ENCODE results near the gene TMEM92.
"Not testable (repeated sequence)": the region's sequence is repeated elsewhere in the genome, so short reads cannot be mapped to it uniquely, and the experiment has no call there.

TMEM92 gene

DNA sequence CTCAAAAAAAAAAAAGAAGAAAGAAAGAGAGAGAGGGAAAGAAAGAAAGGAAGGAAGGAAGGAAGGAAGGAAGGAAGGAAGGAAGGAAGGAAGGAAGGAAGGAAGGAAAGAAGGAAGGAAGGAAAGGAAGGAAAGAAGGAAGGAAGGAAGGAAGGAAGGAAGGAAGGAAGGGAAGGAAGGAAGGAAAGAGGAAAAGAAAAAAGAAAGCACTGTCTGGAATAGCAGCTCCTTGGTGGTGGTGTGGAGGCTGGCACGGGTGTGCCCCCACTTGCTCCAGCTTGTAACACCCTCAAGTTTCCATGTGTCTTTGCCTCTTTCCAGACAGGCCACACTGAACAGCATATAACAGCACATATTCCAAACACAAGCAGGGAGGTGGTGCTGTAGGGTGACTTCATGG lies 26.6 kb downstream of the TMEM92 start:
- H3K36me3 Mint-ChIP-seq, H3K27me3 Mint-ChIP-seq, H3K4me1 Mint-ChIP-seq, H3K4me3 Mint-ChIP-seq, H3K9me3 Mint-ChIP-seq, H3K27ac Mint-ChIP-seq: not testable (repeated sequence)

DNA sequence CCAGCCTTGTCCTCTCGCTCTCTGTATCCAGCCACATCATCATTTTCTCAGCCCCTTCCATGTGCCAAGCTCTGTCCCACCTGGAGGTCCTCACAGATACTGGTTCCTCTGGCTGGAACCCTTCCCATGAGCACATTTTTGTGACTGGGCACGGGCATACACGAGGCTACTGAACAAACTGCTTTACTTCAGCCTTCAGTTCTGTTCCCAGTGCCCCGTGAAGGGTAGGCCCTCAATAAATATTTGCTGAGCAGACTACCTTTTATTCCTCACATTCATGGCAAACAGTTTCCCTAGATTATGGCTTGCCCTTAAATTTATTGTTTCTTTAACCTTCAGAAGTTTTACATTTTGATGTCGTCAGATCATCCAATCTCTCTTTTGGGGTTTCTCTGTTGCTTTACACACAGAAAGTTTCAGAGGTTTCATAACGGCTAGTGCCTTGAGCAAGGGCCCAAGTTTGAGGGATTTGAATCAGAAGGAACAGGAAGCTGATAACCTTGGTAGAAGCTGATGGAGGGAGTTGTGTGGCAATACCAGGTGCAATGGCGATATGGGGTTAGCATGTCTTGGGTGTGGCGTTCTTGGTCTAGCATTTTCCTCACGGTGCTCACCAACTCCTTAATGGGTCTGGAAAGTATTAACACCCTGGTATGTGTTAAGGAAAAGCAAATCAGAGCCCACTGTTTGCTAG lies 27.8 kb downstream of the TMEM92 start:
- H3K9me3 Mint-ChIP-seq, result no peaks in the 10 kb centered on the region
- no peaks in the 10 kb centered on the region for H3K36me3 Mint-ChIP-seq
- no peak overlapping the region for H3K4me3 Mint-ChIP-seq
- no peaks in the 10 kb centered on the region for H3K4me1 Mint-ChIP-seq
- peaks cover 3% of the 10 kb centered on the region for H3K27me3 Mint-ChIP-seq
- H3K27ac Mint-ChIP-seq, result no peak overlapping the region

DNA sequence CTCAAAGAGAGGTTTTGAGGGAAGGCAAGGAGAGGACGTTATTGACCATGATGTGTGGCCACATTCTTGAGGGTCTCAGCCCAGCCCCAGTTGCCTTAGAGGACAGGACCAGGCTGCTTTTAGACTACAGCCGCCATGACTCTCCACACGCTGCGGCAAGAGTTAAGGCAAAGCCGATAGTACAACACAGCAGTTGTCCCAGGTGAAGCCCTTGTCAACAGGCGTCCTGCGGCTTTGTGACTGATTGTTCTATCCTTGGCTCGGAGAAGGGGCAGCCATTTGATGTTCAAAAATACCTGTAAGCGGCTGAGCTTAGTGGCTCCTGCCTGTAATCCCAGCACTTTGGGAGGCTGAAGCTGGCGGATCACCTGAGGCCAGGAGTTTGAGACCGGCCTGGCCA lies 28.8 kb downstream of the TMEM92 start:
- no peaks in the 10 kb centered on the region for H3K36me3 Mint-ChIP-seq
- H3K27ac Mint-ChIP-seq, result no peak overlapping the region
- H3K4me3 Mint-ChIP-seq, result no peak overlapping the region
- no peaks in the 10 kb centered on the region for H3K4me1 Mint-ChIP-seq
- H3K27me3 Mint-ChIP-seq, result peaks cover 2% of the 10 kb centered on the region
- no peaks in the 10 kb centered on the region for H3K9me3 Mint-ChIP-seq

DNA sequence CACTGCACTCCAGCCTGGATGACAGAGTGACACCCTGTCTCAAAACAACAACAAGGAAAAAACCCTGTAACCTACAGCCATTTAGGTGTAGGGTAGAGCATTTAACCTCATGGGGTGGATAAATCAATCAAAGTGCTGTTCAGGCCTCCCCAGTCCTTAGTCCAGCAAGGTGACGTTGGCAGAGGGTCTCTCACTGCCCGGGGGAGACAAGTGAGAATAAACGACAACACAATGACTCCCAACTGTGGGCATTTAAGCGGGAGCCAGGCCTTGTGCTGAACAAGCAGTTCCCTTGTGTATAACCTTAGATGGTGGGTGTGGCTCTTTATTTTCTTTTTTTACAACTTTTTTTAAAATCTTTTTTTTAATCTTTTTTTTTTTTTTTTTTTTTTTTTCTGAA lies 29.3 kb downstream of the TMEM92 start:
- peaks cover 2% of the 10 kb centered on the region for H3K27me3 Mint-ChIP-seq
- no peaks in the 10 kb centered on the region for H3K4me1 Mint-ChIP-seq
- no peaks in the 10 kb centered on the region for H3K36me3 Mint-ChIP-seq
- H3K9me3 Mint-ChIP-seq, result no peaks in the 10 kb centered on the region
- H3K4me3 Mint-ChIP-seq, result no peak overlapping the region
- H3K27ac Mint-ChIP-seq, result no peak overlapping the region

DNA sequence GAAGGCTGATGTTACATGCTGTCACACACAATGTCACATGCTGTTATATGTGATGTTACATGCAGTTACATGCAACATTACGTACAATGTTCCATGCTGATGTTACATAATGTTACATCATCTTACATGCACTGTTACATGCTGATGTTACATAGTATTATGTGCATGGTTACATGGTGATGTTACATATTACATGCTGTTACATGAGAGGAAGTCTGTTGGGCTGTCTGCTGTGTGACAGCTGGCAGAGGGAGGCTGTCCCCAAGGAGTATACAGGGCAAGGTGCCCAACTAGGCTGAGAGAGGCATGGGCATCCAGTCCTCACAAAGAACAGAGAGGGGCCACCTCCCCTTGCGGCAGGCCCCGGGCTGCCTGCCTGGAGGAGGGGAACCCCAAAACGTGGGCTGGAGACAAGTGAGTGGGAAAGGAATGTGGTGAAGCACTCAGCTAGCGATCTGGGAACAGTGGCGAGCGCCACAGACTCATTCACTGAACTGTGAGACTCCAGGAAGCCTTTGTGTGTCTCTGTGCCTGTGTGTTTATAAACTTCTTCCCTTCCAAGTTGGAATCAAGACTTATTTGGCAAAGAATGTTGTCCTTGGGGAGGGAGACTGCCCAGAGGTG lies 30.6 kb downstream of the TMEM92 start:
- H3K27ac Mint-ChIP-seq, result no peak overlapping the region
- no peak overlapping the region for H3K4me3 Mint-ChIP-seq

DNA sequence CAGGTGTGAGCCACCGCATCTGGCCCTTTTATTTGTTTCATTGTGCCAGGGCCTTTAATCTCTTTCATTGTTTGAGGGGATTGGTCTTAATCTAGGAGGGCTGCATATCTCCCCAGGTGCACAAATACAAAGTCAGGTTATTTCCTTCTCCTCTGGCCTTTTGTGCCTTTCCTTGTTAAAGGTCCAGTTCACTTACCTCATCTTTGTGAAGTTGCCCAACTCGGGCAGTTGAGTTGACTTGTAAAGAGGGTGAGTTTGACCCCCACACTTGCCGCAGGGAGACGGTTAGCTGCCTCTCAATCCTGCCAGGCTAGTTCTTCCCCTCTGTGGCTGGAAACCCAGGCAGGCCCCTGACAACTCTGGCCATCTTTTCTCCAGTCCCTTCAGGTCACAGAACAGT lies 33.4 kb downstream of the TMEM92 start:
- H3K4me3 Mint-ChIP-seq, result no peak overlapping the region
- no peak overlapping the region for H3K27ac Mint-ChIP-seq
- H3K27me3 Mint-ChIP-seq, result peaks cover 2% of the 10 kb centered on the region
- H3K36me3 Mint-ChIP-seq, result no peaks in the 10 kb centered on the region
- no peaks in the 10 kb centered on the region for H3K4me1 Mint-ChIP-seq
- H3K9me3 Mint-ChIP-seq, result no peaks in the 10 kb centered on the region

More for the DNA sequence above, 30.6 kb downstream of the TMEM92 start:
- Mint-ChIP-seq H3K36me3 (no peaks in the 10 kb centered on the region), H3K4me1 (no peaks in the 10 kb centered on the region), H3K9me3 (no peaks in the 10 kb centered on the region), H3K27me3 (peaks cover 2% of the 10 kb centered on the region)

DNA sequence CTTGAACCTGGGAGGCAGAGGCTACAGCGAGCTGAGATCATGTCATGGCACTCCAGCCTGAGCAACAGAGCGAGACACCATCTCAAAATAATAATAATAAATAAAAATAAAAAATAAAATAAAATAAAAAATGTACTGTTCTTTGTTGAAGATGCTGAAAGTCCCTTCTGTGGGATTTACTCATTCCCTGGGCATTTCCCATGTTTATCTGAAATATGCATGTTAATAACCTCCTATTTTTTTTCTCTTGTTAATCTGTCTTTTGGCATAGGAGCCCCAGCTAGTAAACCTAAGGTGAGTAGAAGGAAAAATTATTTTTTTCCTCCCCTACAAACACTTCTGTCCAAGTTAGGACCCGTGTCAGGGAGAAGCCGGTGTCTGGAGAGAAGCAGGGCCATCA lies 34.4 kb downstream of the TMEM92 start:
- Mint-ChIP-seq H3K4me3 (no peak overlapping the region), H3K9me3 (no peaks in the 10 kb centered on the region), H3K36me3 (no peaks in the 10 kb centered on the region), H3K27me3 (peaks cover 5% of the 10 kb centered on the region), H3K27ac (no peak overlapping the region), H3K4me1 (no peaks in the 10 kb centered on the region)

DNA sequence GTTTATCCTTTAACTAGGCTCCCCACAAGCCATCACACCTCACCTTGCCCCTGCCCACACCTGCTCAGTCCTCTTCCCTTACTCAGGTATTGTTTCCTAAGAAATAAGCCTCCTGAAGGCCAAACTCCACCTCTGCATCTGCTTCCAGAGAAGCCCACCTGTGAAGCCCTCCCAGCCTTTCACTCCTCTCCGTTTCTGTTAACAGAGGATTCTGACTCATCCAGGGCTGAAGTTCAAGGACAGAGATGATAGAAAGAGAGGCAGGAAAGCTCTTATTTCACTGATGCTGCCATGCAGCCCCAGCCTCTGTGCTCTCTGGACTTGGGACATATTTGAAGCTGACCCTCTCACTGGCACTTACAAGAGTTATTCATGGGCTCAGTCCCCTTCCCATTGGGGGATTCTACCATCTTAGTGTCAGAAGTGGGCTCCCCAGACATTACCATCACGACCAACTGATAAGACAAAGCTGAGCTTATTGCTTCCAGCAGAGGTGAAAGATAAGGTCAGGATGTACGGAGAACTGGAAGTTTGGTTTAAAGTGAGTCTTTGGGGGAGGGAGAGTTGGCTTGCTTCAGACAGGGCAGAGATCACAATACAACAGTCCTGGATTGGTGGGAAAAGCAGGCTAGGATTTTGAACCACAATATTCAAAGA lies 36.3 kb downstream of the TMEM92 start:
- peaks cover 4% of the 10 kb centered on the region for H3K27me3 Mint-ChIP-seq
- no peaks in the 10 kb centered on the region for H3K36me3 Mint-ChIP-seq
- H3K4me1 Mint-ChIP-seq, result no peaks in the 10 kb centered on the region
- no peak overlapping the region for H3K27ac Mint-ChIP-seq
- H3K4me3 Mint-ChIP-seq, result no peak overlapping the region
- H3K9me3 Mint-ChIP-seq, result no peaks in the 10 kb centered on the region

DNA sequence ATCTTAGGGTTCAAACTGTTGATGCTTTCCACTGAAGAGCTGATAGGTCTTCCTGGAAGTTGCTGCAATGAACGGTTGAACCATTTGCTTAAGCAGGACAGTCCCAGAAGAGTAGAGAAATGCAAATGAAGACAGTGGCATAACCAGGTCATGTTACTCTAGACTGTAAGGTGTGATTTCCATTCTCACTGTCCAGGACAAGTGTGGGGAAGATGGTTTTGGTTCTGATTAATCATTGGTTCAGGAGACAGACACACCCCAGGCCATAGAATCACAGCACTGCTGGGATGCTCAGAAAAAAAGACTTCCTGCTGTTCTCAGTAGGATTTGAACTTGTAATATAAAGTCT lies 36.8 kb downstream of the TMEM92 start:
- H3K9me3 Mint-ChIP-seq, result no peaks in the 10 kb centered on the region
- no peak overlapping the region for H3K4me3 Mint-ChIP-seq
- no peak overlapping the region for H3K27ac Mint-ChIP-seq
- H3K4me1 Mint-ChIP-seq, result no peaks in the 10 kb centered on the region
- no peaks in the 10 kb centered on the region for H3K36me3 Mint-ChIP-seq
- H3K27me3 Mint-ChIP-seq, result peaks cover 4% of the 10 kb centered on the region

DNA sequence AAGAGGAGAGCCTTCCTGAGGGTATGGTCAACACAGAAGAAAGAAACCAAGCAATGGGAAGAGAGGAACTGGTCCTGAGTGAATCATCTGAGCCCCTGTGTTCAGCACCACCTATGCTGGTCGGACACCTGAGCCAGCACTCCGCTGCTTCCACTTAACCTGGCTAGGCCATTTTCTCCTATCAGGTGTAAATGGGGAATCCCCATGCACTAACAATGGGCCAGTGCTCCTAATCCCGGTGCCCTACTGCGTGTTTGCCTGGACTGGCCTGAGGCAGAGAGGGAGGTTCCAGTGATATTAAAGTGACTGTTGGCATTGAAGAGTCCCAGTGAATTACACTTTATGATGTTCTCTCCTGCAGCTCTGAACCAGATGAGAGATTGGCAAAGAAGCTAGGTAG lies 37.2 kb downstream of the TMEM92 start:
- no peaks in the 10 kb centered on the region for H3K36me3 Mint-ChIP-seq
- H3K27me3 Mint-ChIP-seq, result peaks cover 4% of the 10 kb centered on the region
- H3K27ac Mint-ChIP-seq, result no peak overlapping the region
- H3K9me3 Mint-ChIP-seq, result no peaks in the 10 kb centered on the region
- no peak overlapping the region for H3K4me3 Mint-ChIP-seq
- no peaks in the 10 kb centered on the region for H3K4me1 Mint-ChIP-seq

DNA sequence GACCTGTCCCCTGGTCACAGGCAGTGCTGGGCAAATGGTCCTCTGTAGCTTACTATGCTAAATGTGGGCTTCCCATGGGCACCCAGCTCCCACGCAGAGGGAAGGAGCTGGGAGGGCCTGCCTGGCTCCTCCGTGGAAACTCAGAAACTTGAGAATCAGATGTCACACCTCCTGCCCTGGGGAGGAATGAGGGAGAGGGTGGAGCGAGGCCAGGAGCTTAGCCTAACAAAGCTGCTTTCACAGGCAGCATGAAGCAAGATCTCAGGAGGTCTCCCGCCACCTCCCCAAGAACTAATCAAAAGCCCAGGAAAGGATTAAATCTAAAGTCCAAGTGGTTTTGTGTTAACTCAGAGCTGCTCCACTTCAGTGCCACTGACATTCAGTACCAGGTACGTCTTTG lies 38.0 kb downstream of the TMEM92 start:
- Mint-ChIP-seq H3K27me3 (peaks cover 4% of the 10 kb centered on the region), H3K4me1 (no peaks in the 10 kb centered on the region), H3K9me3 (no peaks in the 10 kb centered on the region), H3K4me3 (no peak overlapping the region), H3K27ac (no peak overlapping the region), H3K36me3 (no peaks in the 10 kb centered on the region)

DNA sequence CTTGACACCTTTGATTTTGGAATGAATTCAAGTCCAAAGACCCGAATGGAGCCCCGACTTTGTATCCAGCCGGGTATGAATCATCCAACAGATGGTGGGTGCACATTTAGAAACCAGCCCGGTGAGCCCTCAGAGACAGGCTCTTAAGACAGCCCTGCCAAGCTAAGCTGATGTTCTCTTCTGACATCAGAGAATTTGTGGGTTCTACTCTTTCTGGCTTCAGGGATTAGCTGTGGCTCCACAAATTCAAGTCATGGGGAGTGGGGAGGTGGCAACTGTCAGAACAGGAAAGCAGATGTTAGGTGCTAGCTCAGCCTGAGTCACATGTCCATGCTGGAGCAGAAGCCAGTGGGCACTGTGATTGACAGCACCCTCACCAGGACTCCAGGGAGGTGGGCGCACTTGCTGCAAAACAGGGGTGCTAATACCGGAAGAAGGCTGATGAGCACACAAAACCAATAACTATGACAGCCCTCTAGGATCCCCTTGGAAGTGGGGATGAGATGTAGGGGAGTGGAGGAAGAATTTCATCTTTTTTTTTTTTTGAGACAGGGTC lies 40.3 kb downstream of the TMEM92 start:
- Mint-ChIP-seq H3K9me3 (no peaks in the 10 kb centered on the region), H3K27me3 (peaks cover 4% of the 10 kb centered on the region), H3K27ac (no peak overlapping the region), H3K4me1 (no peaks in the 10 kb centered on the region), H3K4me3 (no peak overlapping the region), H3K36me3 (no peaks in the 10 kb centered on the region)

DNA sequence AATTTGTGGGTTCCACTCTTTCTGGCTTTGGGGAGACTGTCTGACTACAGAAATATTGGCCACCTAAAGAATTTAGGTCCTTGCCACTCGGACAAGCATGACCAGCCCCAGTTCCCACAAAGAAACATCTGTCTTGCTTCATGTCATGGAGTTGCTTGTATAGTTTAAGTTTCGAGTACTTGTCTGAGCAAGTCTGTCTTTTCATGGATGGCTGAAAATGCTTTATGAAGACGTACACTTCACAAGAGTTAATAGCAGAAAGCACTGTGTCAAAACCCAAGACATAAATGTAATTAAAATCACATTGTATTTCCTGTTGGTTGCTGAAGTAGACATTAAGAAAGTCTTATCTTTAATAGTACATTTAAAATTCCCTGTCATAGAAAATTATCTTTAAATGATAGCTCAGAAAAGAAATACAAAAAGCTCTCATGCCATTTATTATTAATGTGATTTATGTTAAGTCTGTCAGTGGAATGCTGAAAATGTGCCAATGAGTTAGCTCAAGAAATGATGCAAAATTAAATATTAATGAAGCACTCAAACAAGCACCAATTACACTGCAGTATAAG lies 41.8 kb downstream of the TMEM92 start:
- Mint-ChIP-seq H3K4me1 (no peaks in the 10 kb centered on the region), H3K36me3 (no peaks in the 10 kb centered on the region), H3K9me3 (no peaks in the 10 kb centered on the region), H3K27ac (no peak overlapping the region), H3K4me3 (no peak overlapping the region), H3K27me3 (peaks cover 4% of the 10 kb centered on the region)

DNA sequence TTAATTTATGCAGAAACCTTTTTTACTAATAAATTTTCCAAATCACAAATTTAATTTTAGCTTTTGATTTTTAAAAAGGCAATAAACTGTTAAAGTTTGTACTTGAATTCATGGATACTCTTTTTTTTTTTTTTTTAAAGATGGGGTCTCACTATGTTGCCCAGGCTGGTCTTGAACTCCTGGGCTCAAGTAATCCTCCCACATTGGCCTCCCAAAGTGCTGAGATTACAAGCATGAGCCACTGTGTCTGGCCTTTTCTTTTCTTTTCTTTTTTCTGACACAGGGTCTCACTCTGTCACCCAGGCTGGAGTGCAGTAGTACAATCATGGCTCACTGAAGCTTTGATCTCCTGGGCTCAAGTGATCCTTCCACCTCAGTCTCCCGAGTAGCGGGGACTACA lies 42.4 kb downstream of the TMEM92 start:
- H3K36me3 Mint-ChIP-seq, H3K27ac Mint-ChIP-seq, H3K4me3 Mint-ChIP-seq, H3K4me1 Mint-ChIP-seq, H3K9me3 Mint-ChIP-seq, H3K27me3 Mint-ChIP-seq: not testable (repeated sequence)

DNA sequence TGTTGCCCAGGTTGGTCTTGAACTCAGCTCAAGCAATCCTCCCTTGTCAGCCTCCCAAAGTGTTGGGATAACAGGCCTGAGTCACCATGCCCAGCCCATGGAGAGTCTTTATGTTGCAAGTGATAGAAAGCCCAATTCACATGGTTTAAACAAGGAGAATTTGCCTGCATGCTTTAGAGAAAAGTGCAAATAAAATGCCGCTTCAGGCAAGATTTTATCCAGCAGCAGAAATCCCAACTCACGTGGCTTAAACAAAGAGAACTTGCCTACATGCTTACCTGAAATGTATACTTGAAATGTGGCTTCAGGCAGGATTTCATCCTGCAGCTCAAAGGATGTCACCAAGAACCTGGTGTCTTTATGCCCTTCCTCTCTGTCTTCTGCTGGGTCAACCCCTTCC lies 42.9 kb downstream of the TMEM92 start:
- H3K4me1 Mint-ChIP-seq, result no peaks in the 10 kb centered on the region
- no peaks in the 10 kb centered on the region for H3K9me3 Mint-ChIP-seq

More for the DNA sequence above, 42.9 kb downstream of the TMEM92 start:
- peaks cover 4% of the 10 kb centered on the region for H3K27me3 Mint-ChIP-seq
- no peak overlapping the region for H3K27ac Mint-ChIP-seq
- no peaks in the 10 kb centered on the region for H3K36me3 Mint-ChIP-seq
- no peak overlapping the region for H3K4me3 Mint-ChIP-seq
